Measurements from ENCODE around the gene RHOJ.

RHOJ gene

DNA sequence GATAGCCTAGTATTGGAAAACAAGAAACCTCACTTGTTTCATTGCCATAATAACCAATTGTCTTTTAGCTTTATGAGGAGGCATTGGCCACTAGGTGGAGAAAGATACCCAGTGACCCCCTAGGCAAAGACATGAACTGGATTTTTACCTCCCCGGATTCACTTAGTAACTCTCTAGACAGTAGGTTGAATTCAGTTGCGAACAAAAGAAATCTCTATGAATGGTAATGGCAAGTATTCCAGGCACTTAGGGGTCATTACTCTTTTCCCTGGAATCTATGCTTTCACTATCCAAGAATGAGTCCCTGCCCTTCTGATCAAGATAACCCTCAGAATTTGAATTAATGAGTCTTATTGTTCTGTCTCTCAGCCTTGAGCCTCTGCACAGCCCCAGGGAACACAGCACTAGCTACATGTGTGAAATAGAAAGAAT is 29.5 kb upstream of the RHOJ start:
- DNase-seq (ENCODE audit: low read depth) = peak; percentile 6
- H3K4me3 ChIP-seq (ENCODE audit: low read depth, low read length) = no peak overlapping the region

DNA sequence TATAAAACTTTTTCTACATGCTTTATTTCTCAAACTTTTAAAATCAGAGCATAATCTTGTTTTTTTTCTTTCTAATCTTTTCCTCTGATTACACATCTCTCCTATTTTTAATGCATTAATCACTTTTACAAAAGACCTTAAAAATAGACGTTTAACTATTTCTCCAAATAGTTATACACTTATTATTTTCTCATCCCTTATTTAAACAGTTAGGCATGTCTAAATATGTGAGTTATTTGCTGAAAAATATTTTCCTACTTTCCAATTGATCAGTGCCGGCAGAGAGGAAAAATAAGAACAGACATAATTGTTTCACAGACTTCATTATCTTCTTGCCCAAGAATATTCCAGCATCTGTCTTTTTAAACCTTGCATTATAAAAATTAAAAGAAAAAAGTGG is 28.7 kb upstream of the RHOJ start:
- TF ChIP-seq, protein P1, sequence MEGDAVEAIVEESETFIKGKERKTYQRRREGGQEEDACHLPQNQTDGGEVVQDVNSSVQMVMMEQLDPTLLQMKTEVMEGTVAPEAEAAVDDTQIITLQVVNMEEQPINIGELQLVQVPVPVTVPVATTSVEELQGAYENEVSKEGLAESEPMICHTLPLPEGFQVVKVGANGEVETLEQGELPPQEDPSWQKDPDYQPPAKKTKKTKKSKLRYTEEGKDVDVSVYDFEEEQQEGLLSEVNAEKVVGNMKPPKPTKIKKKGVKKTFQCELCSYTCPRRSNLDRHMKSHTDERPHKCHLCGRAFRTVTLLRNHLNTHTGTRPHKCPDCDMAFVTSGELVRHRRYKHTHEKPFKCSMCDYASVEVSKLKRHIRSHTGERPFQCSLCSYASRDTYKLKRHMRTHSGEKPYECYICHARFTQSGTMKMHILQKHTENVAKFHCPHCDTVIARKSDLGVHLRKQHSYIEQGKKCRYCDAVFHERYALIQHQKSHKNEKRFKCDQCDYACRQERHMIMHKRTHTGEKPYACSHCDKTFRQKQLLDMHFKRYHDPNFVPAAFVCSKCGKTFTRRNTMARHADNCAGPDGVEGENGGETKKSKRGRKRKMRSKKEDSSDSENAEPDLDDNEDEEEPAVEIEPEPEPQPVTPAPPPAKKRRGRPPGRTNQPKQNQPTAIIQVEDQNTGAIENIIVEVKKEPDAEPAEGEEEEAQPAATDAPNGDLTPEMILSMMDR (IDR thresholded peaks at IDR 0.05; ENCODE audit: control insufficient read depth, extremely low read depth, insufficient read depth) = no peak
- DNase-seq (ENCODE audit: low read depth) = no peak
- H3K4me3 ChIP-seq (ENCODE audit: low read depth, low read length) = no peak overlapping the region

More for the DNA sequence above, 29.5 kb upstream of the RHOJ start:
- TF ChIP-seq, protein P1 (IDR thresholded peaks at IDR 0.05; ENCODE audit: control insufficient read depth, extremely low read depth, insufficient read depth) = peak; percentile 68

- H3K4me3 ChIP-seq (ENCODE audit: low read depth, low read length) = no peak overlapping the region
- TF ChIP-seq, protein P1 (IDR thresholded peaks at IDR 0.05; ENCODE audit: control insufficient read depth, extremely low read depth, insufficient read depth) = no peak
- peak; percentile 14 for DNase-seq (ENCODE audit: low read depth)
Measured at GRCh38 chr14:63178912-63179311, 25.3 kb upstream of the RHOJ start.

DNA sequence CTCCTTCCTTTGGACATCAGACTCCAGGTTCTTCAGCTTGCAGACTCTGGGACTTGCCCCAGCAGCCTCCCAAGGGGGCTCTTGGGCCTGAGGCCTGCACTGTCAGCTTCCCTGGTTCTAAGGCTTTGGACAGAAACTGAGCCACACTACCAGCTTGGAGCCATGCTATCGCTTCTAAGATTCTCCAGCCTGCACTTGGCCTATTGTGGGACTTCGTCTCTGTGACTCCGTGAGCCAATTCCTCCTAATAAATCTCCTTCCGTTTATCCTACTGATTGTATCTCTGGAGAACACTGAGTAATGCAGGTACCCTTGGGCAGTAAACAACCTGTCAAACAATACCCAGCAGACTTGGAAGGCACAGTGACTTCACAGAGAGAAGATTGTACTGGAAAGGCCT is 24.9 kb upstream of the RHOJ start:
- no peak overlapping the region for H3K4me3 ChIP-seq (ENCODE audit: low read depth, low read length)
- TF ChIP-seq, protein P1 (IDR thresholded peaks at IDR 0.05; ENCODE audit: control insufficient read depth, extremely low read depth, insufficient read depth) = no peak
- DNase-seq (ENCODE audit: low read depth) = peak; percentile 76

- H3K4me3 ChIP-seq (ENCODE audit: low read depth, low read length) = no peak overlapping the region
- DNase-seq (ENCODE audit: low read depth) = no peak
- TF ChIP-seq, protein P1 (IDR thresholded peaks at IDR 0.05; ENCODE audit: control insufficient read depth, extremely low read depth, insufficient read depth) = no peak
Measured at GRCh38 chr14:63180011-63180410, 24.2 kb upstream of the RHOJ start.

DNA sequence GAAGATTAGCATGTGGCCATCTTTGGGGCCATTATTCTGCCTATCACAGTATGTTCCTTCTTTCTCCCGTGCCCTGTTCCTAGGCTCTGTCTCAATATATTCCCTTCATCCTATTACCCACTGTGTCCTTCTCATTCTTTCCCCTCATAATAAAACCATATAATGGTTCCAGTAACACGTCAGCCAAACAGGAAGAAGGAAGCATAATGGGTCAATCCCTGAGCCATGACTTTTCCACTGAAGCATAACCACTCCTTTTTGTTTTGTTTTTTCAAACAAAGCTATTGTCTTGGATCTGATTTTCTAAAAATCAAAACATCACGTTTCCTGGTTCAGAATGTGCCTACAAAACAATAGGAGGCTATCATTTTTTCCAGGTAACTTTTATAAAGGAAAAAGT is 21.3 kb upstream of the RHOJ start:
- no peak overlapping the region for H3K4me3 ChIP-seq (ENCODE audit: low read depth, low read length)
- TF ChIP-seq, protein P1 (IDR thresholded peaks at IDR 0.05; ENCODE audit: control insufficient read depth, extremely low read depth, insufficient read depth) = no peak
- no peak for DNase-seq (ENCODE audit: low read depth)

GRCh38 chr14:63186453-63186852 is 17.8 kb upstream of the RHOJ start:
- TF ChIP-seq, protein P1 (IDR thresholded peaks at IDR 0.05; ENCODE audit: control insufficient read depth, extremely low read depth, insufficient read depth) = no peak
- no peak for DNase-seq (ENCODE audit: low read depth)
- no peak overlapping the region for H3K4me3 ChIP-seq (ENCODE audit: low read depth, low read length)
